ENCODE results near the gene WNT7B. TPM values are rescaled to one million over a fixed set of nuclear protein-coding genes. Genes with fewer than 3 reads are reported as not detected.

WNT7B gene
- total RNA-seq, 3 donors from 2014 or later (not counting 1 experiment from before 2014, with no cell fraction given), result not detected

- TF ChIP-seq CTCF (IDR thresholded peaks at IDR 0.05), result no peak
- intact Hi-C loops (cut with micrococcal nuclease), result no loop called here
- Mint-ChIP-seq H3K27me3 (ENCODE audit: low read depth in 2 of 2) (peaks cover 0 to 3% of the 10 kb centered on the region in 2 donors), H3K4me1 (no peaks in the 10 kb centered on the region), H3K36me3 (no peaks in the 10 kb centered on the region), H3K27ac (no peak overlapping the region), H3K4me3 (no peak overlapping the region), H3K9me3 (no peaks in the 10 kb centered on the region)
- Histone ChIP-seq H3K9me3 (ENCODE audit: control insufficient read depth, insufficient read depth, low read length) (no peaks in the 10 kb centered on the region), H3K36me3 (ENCODE audit: control insufficient read depth, insufficient read depth, low read length) (no peaks in the 10 kb centered on the region), H3K27ac (ENCODE audit: low read length) (no peak overlapping the region), H3K27me3 (ENCODE audit: control insufficient read depth, insufficient read depth, low read length) (peaks cover 12% of the 10 kb centered on the region), H3K4me3 (ENCODE audit: low read length) (no peak overlapping the region), H3K4me1 (ENCODE audit: control insufficient read depth, insufficient read depth, low read length) (no peaks in the 10 kb centered on the region)
- WGBS (ENCODE audit: insufficient coverage), result 85% methylated on average over 37 of the region's 37 CpGs
- ATAC-seq (no peak), DNase-seq (no peak)
These were observed 85.9 kb downstream of the WNT7B start for GRCh38 chr22:45891021-45891421.

GRCh38 chr22:45890351-45890635 lies 86.7 kb downstream of the WNT7B start:
- H3K9me3 ChIP-seq (ENCODE audit: control insufficient read depth, insufficient read depth, low read length), result no peaks in the 10 kb centered on the region
- Mint-ChIP-seq H3K9me3 (no peaks in the 10 kb centered on the region), H3K4me3 (no peak overlapping the region), H3K4me1 (no peaks in the 10 kb centered on the region), H3K27me3 (ENCODE audit: low read depth in 2 of 2) (peaks cover 0 to 3% of the 10 kb centered on the region in 2 donors), H3K36me3 (no peaks in the 10 kb centered on the region), H3K27ac (no peak overlapping the region)
- ATAC-seq (no peak), DNase-seq (no peak)
- WGBS (ENCODE audit: insufficient coverage), result 97% methylated on average over 26 of the region's 26 CpGs
- H3K27me3 ChIP-seq (ENCODE audit: control insufficient read depth, insufficient read depth, low read length), result peaks cover 12% of the 10 kb centered on the region
- intact Hi-C loops (cut with micrococcal nuclease), result no loop called here
- TF ChIP-seq CTCF (IDR thresholded peaks at IDR 0.05), result no peak
- no peaks in the 10 kb centered on the region for H3K36me3 ChIP-seq (ENCODE audit: control insufficient read depth, insufficient read depth, low read length)
- H3K4me1 ChIP-seq (ENCODE audit: control insufficient read depth, insufficient read depth, low read length), result no peaks in the 10 kb centered on the region
- no peak overlapping the region for H3K27ac ChIP-seq (ENCODE audit: low read length)
- no peak overlapping the region for H3K4me3 ChIP-seq (ENCODE audit: low read length)

GRCh38 chr22:45889539-45890350 lies 87.2 kb downstream of the WNT7B start:
- H3K27ac ChIP-seq (ENCODE audit: low read length), result no peak overlapping the region
- Mint-ChIP-seq H3K4me3 (no peak overlapping the region), H3K27ac (no peak overlapping the region), H3K4me1 (no peaks in the 10 kb centered on the region), H3K9me3 (no peaks in the 10 kb centered on the region), H3K27me3 (ENCODE audit: low read depth in 2 of 2) (peaks cover 0 to 3% of the 10 kb centered on the region in 2 donors), H3K36me3 (no peaks in the 10 kb centered on the region)
- TF ChIP-seq CTCF (IDR thresholded peaks at IDR 0.05), result no peak
- ATAC-seq, result no peak
- no peak for DNase-seq
- H3K9me3 ChIP-seq (ENCODE audit: control insufficient read depth, insufficient read depth, low read length), result no peaks in the 10 kb centered on the region
- WGBS (ENCODE audit: insufficient coverage), result 32% methylated on average over 56 of the region's 56 CpGs
- no peak overlapping the region for H3K4me3 ChIP-seq (ENCODE audit: low read length)
- intact Hi-C loops (cut with micrococcal nuclease), result no loop called here
- H3K4me1 ChIP-seq (ENCODE audit: control insufficient read depth, insufficient read depth, low read length), result no peaks in the 10 kb centered on the region
- peaks cover 12% of the 10 kb centered on the region for H3K27me3 ChIP-seq (ENCODE audit: control insufficient read depth, insufficient read depth, low read length)
- H3K36me3 ChIP-seq (ENCODE audit: control insufficient read depth, insufficient read depth, low read length), result no peaks in the 10 kb centered on the region

GRCh38 chr22:45889093-45889538 lies 87.8 kb downstream of the WNT7B start:
- intact Hi-C loops (cut with micrococcal nuclease), result no loop called here
- peaks cover 12% of the 10 kb centered on the region for H3K27me3 ChIP-seq (ENCODE audit: control insufficient read depth, insufficient read depth, low read length)

More at GRCh38 chr22:45889093-45889538, 87.8 kb downstream of the WNT7B start:
- Mint-ChIP-seq H3K27me3 (ENCODE audit: low read depth in 2 of 2) (peaks cover 0 to 3% of the 10 kb centered on the region in 2 donors), H3K9me3 (no peaks in the 10 kb centered on the region), H3K4me3 (no peak overlapping the region), H3K4me1 (no peaks in the 10 kb centered on the region), H3K27ac (no peak overlapping the region), H3K36me3 (no peaks in the 10 kb centered on the region)
- H3K4me1 ChIP-seq (ENCODE audit: control insufficient read depth, insufficient read depth, low read length), result no peaks in the 10 kb centered on the region
- no peaks in the 10 kb centered on the region for H3K9me3 ChIP-seq (ENCODE audit: control insufficient read depth, insufficient read depth, low read length)
- no peak for TF ChIP-seq CTCF (IDR thresholded peaks at IDR 0.05)
- H3K27ac ChIP-seq (ENCODE audit: low read length), result no peak overlapping the region
- H3K36me3 ChIP-seq (ENCODE audit: control insufficient read depth, insufficient read depth, low read length), result no peaks in the 10 kb centered on the region
- WGBS (ENCODE audit: insufficient coverage), result 83% methylated on average over 10 of the region's 10 CpGs
- no peak for DNase-seq
- ATAC-seq, result no peak
- no peak overlapping the region for H3K4me3 ChIP-seq (ENCODE audit: low read length)
